DOHH2 (cell line): ENCODE measurements around the gene HAGHL.

Experiments
- EZH2phosphoT487 ChIP-seq: fragments of 200-600 bp; sonication (generic); IDR thresholded peaks from 2 replicates; pipeline ENCODE4 v1.6.1; 2017; ENCODE audit warnings: borderline replicate concordance, mild to moderate bottlenecking, antibody characterized with exemption, low read length, moderate library complexity, mixed read lengths
- TF ChIP-seq, protein P1 (sequence below): fragments of 200-600 bp; sonication (generic); IDR thresholded peaks from one replicate; pipeline ENCODE4 v1.5.1; 2014; ENCODE audit warnings: antibody characterized with exemption, mild to moderate bottlenecking, low read depth, low read length; ENCODE audit not compliant: poor library complexity, severe bottlenecking

- TF ChIP-seq, protein P1, sequence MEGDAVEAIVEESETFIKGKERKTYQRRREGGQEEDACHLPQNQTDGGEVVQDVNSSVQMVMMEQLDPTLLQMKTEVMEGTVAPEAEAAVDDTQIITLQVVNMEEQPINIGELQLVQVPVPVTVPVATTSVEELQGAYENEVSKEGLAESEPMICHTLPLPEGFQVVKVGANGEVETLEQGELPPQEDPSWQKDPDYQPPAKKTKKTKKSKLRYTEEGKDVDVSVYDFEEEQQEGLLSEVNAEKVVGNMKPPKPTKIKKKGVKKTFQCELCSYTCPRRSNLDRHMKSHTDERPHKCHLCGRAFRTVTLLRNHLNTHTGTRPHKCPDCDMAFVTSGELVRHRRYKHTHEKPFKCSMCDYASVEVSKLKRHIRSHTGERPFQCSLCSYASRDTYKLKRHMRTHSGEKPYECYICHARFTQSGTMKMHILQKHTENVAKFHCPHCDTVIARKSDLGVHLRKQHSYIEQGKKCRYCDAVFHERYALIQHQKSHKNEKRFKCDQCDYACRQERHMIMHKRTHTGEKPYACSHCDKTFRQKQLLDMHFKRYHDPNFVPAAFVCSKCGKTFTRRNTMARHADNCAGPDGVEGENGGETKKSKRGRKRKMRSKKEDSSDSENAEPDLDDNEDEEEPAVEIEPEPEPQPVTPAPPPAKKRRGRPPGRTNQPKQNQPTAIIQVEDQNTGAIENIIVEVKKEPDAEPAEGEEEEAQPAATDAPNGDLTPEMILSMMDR: no peak
- no peak for TF ChIP-seq EZH2phosphoT487
Measured at GRCh38 chr16:747978-748746, 21.3 kb downstream of the HAGHL start.
